ENCODE measurements around the gene NRAP. TPM values are rescaled to one million over a fixed set of nuclear protein-coding genes. Genes with fewer than 3 reads are reported as not detected.

NRAP gene, protein sequence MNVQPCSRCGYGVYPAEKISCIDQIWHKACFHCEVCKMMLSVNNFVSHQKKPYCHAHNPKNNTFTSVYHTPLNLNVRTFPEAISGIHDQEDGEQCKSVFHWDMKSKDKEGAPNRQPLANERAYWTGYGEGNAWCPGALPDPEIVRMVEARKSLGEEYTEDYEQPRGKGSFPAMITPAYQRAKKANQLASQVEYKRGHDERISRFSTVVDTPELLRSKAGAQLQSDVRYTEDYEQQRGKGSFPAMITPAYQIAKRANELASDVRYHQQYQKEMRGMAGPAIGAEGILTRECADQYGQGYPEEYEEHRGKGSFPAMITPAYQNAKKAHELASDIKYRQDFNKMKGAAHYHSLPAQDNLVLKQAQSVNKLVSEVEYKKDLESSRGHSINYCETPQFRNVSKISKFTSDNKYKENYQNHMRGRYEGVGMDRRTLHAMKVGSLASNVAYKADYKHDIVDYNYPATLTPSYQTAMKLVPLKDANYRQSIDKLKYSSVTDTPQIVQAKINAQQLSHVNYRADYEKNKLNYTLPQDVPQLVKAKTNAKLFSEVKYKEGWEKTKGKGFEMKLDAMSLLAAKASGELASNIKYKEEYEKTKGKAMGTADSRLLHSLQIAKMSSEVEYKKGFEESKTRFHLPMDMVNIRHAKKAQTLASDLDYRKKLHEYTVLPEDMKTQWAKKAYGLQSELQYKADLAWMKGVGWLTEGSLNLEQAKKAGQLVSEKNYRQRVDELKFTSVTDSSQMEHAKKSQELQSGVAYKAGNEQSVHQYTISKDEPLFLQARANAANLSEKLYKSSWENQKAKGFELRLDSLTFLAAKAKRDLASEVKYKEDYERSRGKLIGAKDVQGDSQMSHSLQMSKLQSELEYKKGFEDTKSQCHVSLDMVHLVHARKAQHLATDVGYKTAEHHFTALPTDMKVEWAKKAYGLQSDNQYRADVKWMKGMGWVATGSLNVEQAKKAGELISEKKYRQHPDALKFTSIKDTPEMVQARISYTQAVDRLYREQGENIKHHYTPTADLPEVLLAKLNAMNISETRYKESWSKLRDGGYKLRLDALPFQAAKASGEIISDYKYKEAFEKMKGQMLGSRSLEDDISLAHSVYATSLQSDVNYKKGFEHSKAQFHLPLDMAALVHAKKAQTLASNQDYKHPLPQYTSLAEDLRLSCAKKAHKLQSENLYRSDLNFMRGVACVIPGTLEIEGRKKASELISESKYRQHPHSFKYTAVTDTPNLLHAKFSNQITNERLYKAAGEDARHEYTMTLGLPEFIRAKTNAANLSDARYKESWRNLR (N-terminal part only)
- total RNA-seq, result not detected in 2 replicates

DNA sequence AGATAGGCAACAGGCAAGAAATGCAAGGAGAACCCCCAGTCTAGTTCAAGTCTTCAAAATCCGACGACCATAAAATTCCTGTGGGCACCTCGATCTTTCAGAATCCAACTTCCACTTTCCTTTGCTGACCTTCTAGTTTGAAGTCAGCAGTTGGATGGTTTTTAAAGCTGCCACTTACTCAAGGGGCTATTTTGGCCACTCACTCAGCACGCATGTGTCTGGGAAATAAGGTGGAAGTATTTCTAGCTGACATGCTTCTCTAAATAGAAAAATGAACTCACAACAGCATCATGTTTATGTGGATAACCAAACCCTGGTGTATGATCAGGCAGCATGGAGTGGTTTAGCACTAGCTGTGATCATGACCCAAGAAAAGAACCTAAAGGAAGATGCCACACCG is at the start of gene NRAP:
Gene NRAP (minus strand): TSS at position 134 of the 400 bp plus-strand sequence. CDS start 159 bp downstream, outside the sequence.

DNA sequence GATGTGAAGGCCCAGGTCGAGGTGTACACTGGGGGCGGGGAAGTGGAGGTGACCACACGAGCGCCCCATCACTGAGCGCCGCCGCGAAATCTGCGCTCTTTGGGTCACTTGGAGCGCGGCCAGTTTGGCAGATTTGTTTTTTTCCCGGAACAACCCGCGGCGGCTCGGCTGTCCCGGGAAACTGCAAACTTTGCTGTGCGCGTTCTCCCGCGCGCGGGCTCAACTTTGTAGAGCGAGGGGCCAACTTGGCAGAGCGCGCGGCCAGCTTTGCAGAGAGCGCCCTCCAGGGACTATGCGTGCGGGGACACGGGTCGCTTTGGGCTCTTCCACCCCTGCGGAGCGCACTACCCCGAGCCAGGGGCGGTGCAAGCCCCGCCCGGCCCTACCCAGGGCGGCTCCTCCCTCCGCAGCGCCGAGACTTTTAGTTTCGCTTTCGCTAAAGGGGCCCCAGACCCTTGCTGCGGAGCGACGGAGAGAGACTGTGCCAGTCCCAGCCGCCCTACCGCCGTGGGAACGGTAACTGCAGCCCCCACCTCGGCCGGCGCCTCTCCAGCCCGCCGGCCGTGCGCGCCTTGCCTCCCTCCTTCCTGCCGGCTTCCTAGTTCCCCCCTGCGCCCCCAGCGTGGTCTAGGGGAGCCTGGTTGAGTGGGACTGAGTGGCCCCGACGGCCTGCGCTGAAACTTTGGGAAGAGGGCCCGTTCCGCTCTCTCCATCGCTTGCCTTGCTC is 15.8 kb upstream of the NRAP start, which contains the start of gene CASP7:
Gene CASP7 (plus strand): TSS at position 450 of the 727 bp plus-strand sequence. CDS start 17,582 bp downstream, outside the sequence.

DNA sequence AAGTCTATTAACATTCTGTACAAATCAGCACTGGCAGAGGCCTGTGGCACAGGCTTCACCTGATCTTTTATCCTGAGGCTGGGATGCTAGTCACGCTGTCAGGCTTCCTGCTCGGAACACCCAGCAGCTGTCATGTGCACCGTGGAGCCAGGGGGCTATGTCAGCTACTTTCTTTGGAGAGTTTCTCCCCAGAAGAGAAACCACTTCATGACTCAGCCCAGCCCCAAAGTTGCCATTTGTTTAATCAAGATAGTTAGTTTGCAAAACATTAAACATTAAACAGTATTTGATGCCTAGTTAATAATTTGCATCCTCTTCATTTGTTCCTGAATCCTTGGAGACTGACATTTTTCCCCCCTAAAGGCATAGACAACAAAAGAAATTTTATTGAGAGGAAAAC is 111.1 kb downstream of the NRAP start, which contains the start of gene HABP2:
Gene HABP2 (plus strand): TSS at position 353 of the 400 bp plus-strand sequence. CDS start 69 bp downstream, outside the sequence.

Other genes with a start within 250 kb of the NRAP start
- gene HABP2, start 111.0 kb downstream of the NRAP start, total RNA-seq, result not detected in 2 replicates
- gene CASP7, start 15.9 kb upstream of the NRAP start, total RNA-seq, result 36.2 and 44.7 TPM in 2 replicates
- not detected in 2 replicates for gene PLEKHS1, start 87.6 kb upstream of the NRAP start, total RNA-seq
- 8.8 and 10.5 TPM in 2 replicates for gene DCLRE1A, start 190.0 kb upstream of the NRAP start, total RNA-seq
- gene NHLRC2, start 190.6 kb upstream of the NRAP start, total RNA-seq, result 27.0 and 29.7 TPM in 2 replicates